Measurements from ENCODE around the gene NR1D1. TPM values are rescaled to one million over a fixed set of nuclear protein-coding genes. Genes with fewer than 3 reads are reported as not detected.
"Not testable (repeated sequence)": the region's sequence is repeated elsewhere in the genome, so short reads cannot be mapped to it uniquely, and the experiment has no call there.

NR1D1 gene
- 1 to 10 TPM; 2.3 to 5.9 TPM for total RNA-seq

- Histone ChIP-seq H3K27me3 (no peaks in the 10 kb centered on the region), H3K4me3 (peak within 1 kb of the TSS; percentile 17 to 30), H3K9me3 (no peaks in the 10 kb centered on the region), H3K36me3 (replicated peaks in 1 of 2; ENCODE audit: insufficient read depth in 1 of 2, low read depth in 2 of 2) (peaks cover 0 to under 1% of the 10 kb centered on the region in 2 donors), H3K27ac (peak within 1 kb of the TSS; percentile 98 to 100 (median 99)), H3K4me1 (peaks cover 84% of the 10 kb centered on the region)
- 0 to 1% methylated on average over 8 to 16 of the region's 16 CpGs for WGBS, 2 donors
- intact Hi-C loops (cut with DNase I) = no loop called here
- ATAC-seq (no peak), DNase-seq (no peak)
- TF ChIP-seq, protein P1, sequence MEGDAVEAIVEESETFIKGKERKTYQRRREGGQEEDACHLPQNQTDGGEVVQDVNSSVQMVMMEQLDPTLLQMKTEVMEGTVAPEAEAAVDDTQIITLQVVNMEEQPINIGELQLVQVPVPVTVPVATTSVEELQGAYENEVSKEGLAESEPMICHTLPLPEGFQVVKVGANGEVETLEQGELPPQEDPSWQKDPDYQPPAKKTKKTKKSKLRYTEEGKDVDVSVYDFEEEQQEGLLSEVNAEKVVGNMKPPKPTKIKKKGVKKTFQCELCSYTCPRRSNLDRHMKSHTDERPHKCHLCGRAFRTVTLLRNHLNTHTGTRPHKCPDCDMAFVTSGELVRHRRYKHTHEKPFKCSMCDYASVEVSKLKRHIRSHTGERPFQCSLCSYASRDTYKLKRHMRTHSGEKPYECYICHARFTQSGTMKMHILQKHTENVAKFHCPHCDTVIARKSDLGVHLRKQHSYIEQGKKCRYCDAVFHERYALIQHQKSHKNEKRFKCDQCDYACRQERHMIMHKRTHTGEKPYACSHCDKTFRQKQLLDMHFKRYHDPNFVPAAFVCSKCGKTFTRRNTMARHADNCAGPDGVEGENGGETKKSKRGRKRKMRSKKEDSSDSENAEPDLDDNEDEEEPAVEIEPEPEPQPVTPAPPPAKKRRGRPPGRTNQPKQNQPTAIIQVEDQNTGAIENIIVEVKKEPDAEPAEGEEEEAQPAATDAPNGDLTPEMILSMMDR (IDR thresholded peaks at IDR 0.05) = no peak
- peak; percentile 99 to 100 (median 99) for TF ChIP-seq POLR2A (IDR thresholded peaks at IDR 0.05)
Observed at GRCh38 chr17:40100419-40100668, at the start of gene NR1D1. Gene NR1D1 (minus strand): TSS chr17:40100589. CDS start chr17:40100094, 495 bp downstream.

DNA sequence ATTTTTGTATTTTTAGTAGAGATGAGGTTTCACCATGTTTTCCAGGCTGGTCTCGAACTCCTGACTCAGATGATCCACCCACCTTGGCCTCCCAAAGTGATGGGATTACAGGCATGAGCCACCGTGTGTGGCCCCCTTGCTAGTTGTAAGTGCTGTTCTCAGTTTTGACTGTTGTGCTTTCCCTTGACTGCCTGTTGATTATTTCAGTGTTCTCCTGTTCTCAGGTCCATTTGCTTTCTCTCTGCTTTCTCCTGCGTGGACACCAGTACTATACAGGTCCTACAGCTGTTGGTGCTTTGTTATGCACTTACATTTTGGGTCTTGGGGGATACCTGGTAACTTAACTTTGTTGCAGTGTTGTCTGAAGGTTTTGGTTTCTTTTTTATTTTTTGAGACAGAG, 48.1 kb upstream of the NR1D1 start:
- DNase-seq (no peak), ATAC-seq (no peak)
- Histone ChIP-seq H3K4me1 (peaks cover 4% of the 10 kb centered on the region), H3K9me3 (no peaks in the 10 kb centered on the region), H3K36me3 (replicated peaks in 1 of 2; ENCODE audit: insufficient read depth in 1 of 2, low read depth in 2 of 2) (peaks cover 0 to 1% of the 10 kb centered on the region in 2 donors), H3K4me3 (no peak overlapping the region), H3K27me3 (no peaks in the 10 kb centered on the region), H3K27ac (no peak overlapping the region)
- intact Hi-C loops (cut with DNase I) = no loop called here
- no peak for TF ChIP-seq POLR2A (IDR thresholded peaks at IDR 0.05)
- TF ChIP-seq, protein P1 (IDR thresholded peaks at IDR 0.05) = no peak
- 82 to 88% methylated on average over 3 of the region's 3 CpGs for WGBS, 2 donors

DNA sequence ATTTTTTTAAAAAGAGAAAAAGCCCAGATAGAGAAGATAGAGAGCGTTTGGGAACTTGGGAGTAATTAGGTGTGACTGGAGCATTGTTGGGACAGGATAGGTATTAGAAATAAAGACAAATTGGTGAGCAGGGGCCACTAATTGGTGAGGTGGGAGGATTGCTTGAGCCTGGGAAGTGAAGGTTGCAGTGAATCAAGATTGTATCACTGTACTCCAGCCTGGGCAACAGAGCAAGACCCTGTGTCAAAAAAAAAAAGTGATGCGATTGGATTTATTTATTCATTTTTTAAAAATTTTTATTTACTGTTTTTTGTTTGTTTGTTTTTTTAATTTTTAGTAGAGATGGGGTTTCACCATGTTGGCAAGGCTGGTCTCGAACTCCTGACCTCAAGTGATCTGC, 45.1 kb upstream of the NR1D1 start:
- TF ChIP-seq POLR2A (IDR thresholded peaks at IDR 0.05) = no peak
- TF ChIP-seq, protein P1 (IDR thresholded peaks at IDR 0.05) = no peak
- DNase-seq (no peak), ATAC-seq (no peak)
- H3K27me3 ChIP-seq = no peaks in the 10 kb centered on the region
- WGBS, 2 donors = 87 to 94% methylated on average over 3 of the region's 3 CpGs
- H3K4me1 ChIP-seq = peaks cover 19% of the 10 kb centered on the region
- H3K9me3 ChIP-seq = no peaks in the 10 kb centered on the region
- no peak overlapping the region for H3K4me3 ChIP-seq
- H3K36me3 ChIP-seq (replicated peaks in 1 of 2; ENCODE audit: insufficient read depth in 1 of 2, low read depth in 2 of 2) = peaks cover 0 to 2% of the 10 kb centered on the region in 2 donors
- H3K27ac ChIP-seq = no peak overlapping the region
- intact Hi-C loops (cut with DNase I) = no loop called here

DNA sequence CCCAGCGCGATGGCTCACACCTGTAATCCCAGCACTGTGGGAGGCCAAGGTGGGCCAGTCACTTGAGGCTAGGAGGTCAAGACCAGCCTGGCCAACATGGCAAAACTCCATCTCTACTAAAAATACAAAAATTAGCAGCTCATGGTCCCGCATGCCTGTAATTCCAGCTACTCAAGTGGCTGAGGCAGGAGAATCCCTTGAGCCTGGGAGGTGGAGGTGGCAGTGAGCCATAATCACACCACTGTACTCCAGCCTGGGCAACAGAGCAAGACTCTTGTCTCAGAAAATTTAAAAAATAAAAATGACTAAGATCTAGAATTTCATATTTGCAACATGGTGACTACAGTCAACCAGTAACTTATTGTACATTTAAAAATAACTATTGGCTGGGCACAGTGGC, 42.8 kb upstream of the NR1D1 start:
- H3K4me3 ChIP-seq; ATAC-seq; intact Hi-C loops (cut with DNase I); H3K27ac ChIP-seq; H3K36me3 ChIP-seq (replicated peaks in 1 of 2; ENCODE audit: insufficient read depth in 1 of 2, low read depth in 2 of 2); H3K9me3 ChIP-seq; DNase-seq; H3K27me3 ChIP-seq: not testable (repeated sequence)
- 94 to 96% methylated on average over 3 of the region's 3 CpGs for whole genome bisulfite sequencing, 2 donors
- peaks cover 32% of the 10 kb centered on the region for H3K4me1 ChIP-seq

- intact Hi-C loops (cut with DNase I) = no loop called here
- H3K9me3 ChIP-seq = no peaks in the 10 kb centered on the region
- no peak for TF ChIP-seq POLR2A (IDR thresholded peaks at IDR 0.05)
- TF ChIP-seq, protein P1 (IDR thresholded peaks at IDR 0.05) = no peak
- peak overlapping the region; percentile 10 to 18 for H3K4me3 ChIP-seq
- H3K4me1 ChIP-seq = peaks cover 33% of the 10 kb centered on the region
- DNase-seq = peak; percentile 34 to 40 (median 36)
- peaks cover 0 to 3% of the 10 kb centered on the region in 2 donors for H3K36me3 ChIP-seq (replicated peaks in 1 of 2; ENCODE audit: insufficient read depth in 1 of 2, low read depth in 2 of 2)
- peak; percentile 19 for ATAC-seq
- H3K27ac ChIP-seq = peak overlapping the region; percentile 95 to 99 (median 97)
- no peaks in the 10 kb centered on the region for H3K27me3 ChIP-seq
- WGBS, 2 donors = 3% methylated on average over 14 of the region's 14 CpGs
Observed at GRCh38 chr17:40139566-40140058, 39.2 kb upstream of the NR1D1 start.

Data from body of pancreas (tissue), 4 donors.